B cell (primary cell): ENCODE results near the gene GPR149. TPM values are rescaled to one million over a fixed set of nuclear protein-coding genes. Genes with fewer than 3 reads are reported as not detected.

Experiments
- ATAC-seq: fragments of 200-7000 bp; cut with Tn5 transposase; one replicate; pipeline ENCODE4 v1.10.0; 2021; ENCODE audit warnings: low read depth, mild to moderate bottlenecking, moderate number of reproducible peaks, moderate library complexity
- CTCF ChIA-PET: fragments of 350-600 bp; sonication (Branson Sonifier 250); formaldehyde crosslinking; loops from one replicate; lab custom pipeline; 2021; ENCODE audit warnings: antibody characterized with exemption, inconsistent platforms; lab: Charles Lee
- POLR2A ChIA-PET: fragments of 350-600 bp; sonication (Branson Sonifier 250); formaldehyde crosslinking; loops from one replicate; lab custom pipeline; 2021; ENCODE audit warnings: antibody characterized with exemption; lab: Charles Lee
- DNase-seq: peaks from one replicate; pipeline ENCODE4 v3.0.0; 2013
- H2AFZ ChIP-seq: 2 replicates; pipeline ENCODE4 v1.6.1; 2012; ENCODE audit warnings: mild to moderate bottlenecking, low read depth, low read length; ENCODE audit not compliant: insufficient read depth, poor library complexity, severe bottlenecking
- H3K27ac ChIP-seq, 2 donors: 1 replicate in 1 of 2; 2 replicates in 1 of 2; pipeline ENCODE4 v1.5.1; 2012 to 2013; ENCODE audit warnings: low read length in 2 of 2, mild to moderate bottlenecking in 2 of 2, moderate library complexity in 1 of 2
- H3K27me3 ChIP-seq, 4 experiments: fragments of 200-600 bp in 1 of 4; sonication (generic) in 1 of 4; replicated peaks in 1 of 4; 1 replicate in 2 of 4; 2 replicates in 2 of 4; pipeline versions ENCODE4 v1.6.1 to v1.7.0; 2013 to 2016; ENCODE audit warnings: low read length in 3 of 4, mild to moderate bottlenecking in 2 of 4, mixed read lengths in 1 of 4, moderate library complexity in 1 of 4; ENCODE audit not compliant: insufficient read depth in 4 of 4, control insufficient read depth in 3 of 4; ENCODE audit errors: control extremely low read depth in 1 of 4
- H3K36me3 ChIP-seq, 2 experiments: replicated peaks in 1 of 2; 1 replicate in 1 of 2; 2 replicates in 1 of 2; pipeline versions ENCODE4 v1.6.1 to v1.7.1; 2013; ENCODE audit warnings: low read length in 1 of 2; ENCODE audit not compliant: insufficient read depth in 2 of 2, control insufficient read depth in 1 of 2; ENCODE audit errors: control extremely low read depth in 1 of 2, extremely low read depth in 1 of 2
- H3K4me1 ChIP-seq, 2 donors: fragments of 200-600 bp in 1 of 2; sonication (generic) in 1 of 2; 1 replicate in 1 of 2; 2 replicates in 1 of 2; pipeline versions ENCODE4 v1.5.1 to v1.6.1; 2013 to 2017; ENCODE audit warnings: low read length in 2 of 2; ENCODE audit not compliant: control insufficient read depth in 2 of 2, insufficient read depth in 2 of 2
- H3K4me2 ChIP-seq: replicated peaks from 2 replicates; pipeline ENCODE3; 2012; ENCODE audit warnings: mild to moderate bottlenecking, low read depth, low read length; ENCODE audit not compliant: poor library complexity, severe bottlenecking
- H3K4me3 ChIP-seq, 5 experiments: fragments of 200-600 bp in 1 of 5; sonication (generic) in 1 of 5; 1 replicate in 3 of 5; 2 replicates in 2 of 5; pipeline versions ENCODE4 v1.5.1 to v1.7.0; 2011 to 2016; ENCODE audit warnings: low read length in 4 of 5, mild to moderate bottlenecking in 4 of 5, low read depth in 2 of 5, control low read depth in 1 of 5, moderate library complexity in 1 of 5; ENCODE audit not compliant: insufficient read depth in 1 of 5; ENCODE audit errors: control extremely low read depth in 1 of 5, extremely low read depth in 1 of 5
- H3K79me2 ChIP-seq: fragments of 200-600 bp; sonication (generic); one replicate; pipeline ENCODE4 v1.6.0; 2016; ENCODE audit warnings: low read length; ENCODE audit not compliant: control insufficient read depth, insufficient read depth
- H3K9ac ChIP-seq: fragments of 200-600 bp; sonication (generic); 2 replicates; pipeline ENCODE4 v1.6.1; 2017; ENCODE audit warnings: mild to moderate bottlenecking, low read length, moderate library complexity
- H3K9me3 ChIP-seq, 3 donors: one replicate each; pipeline versions ENCODE4 v1.6.1 to v1.7.1; 2013; ENCODE audit warnings: low read length in 2 of 3; ENCODE audit not compliant: control insufficient read depth in 2 of 3, insufficient read depth in 1 of 3; ENCODE audit errors: control extremely low read depth in 1 of 3
- H4K20me1 ChIP-seq: 2 replicates; pipeline ENCODE4 v1.6.0; 2012; ENCODE audit warnings: mild to moderate bottlenecking, low read length; ENCODE audit not compliant: insufficient read depth, control insufficient read depth, poor library complexity, severe bottlenecking
- H3K27ac Mint-ChIP-seq: one replicate; pipeline ENCODE4 v1.8.0; 2021; ENCODE audit warnings: mixed read lengths
- H3K27me3 Mint-ChIP-seq: one replicate; pipeline ENCODE4 v1.8.0; 2021; ENCODE audit warnings: mixed read lengths
- H3K4me1 Mint-ChIP-seq: one replicate; pipeline ENCODE4 v1.8.0; 2021; ENCODE audit warnings: mixed read lengths
- H3K4me3 Mint-ChIP-seq: one replicate; pipeline ENCODE4 v1.8.0; 2021; ENCODE audit warnings: mixed read lengths
- H3K9me3 Mint-ChIP-seq: one replicate; pipeline ENCODE4 v1.8.0; 2022; ENCODE audit warnings: mixed read lengths; ENCODE audit not compliant: insufficient read depth
- EZH2 ChIP-seq: IDR thresholded peaks from 2 replicates; pipeline ENCODE4 v1.6.1; 2012; ENCODE audit warnings: borderline replicate concordance, low read depth, mild to moderate bottlenecking, moderate library complexity, low read length; ENCODE audit not compliant: insufficient read depth, poor library complexity, severe bottlenecking
- whole genome bisulfite sequencing: methylation state at CpG from one replicate; pipeline ENCODE4 v1.1.5; 2013; ENCODE audit warnings: missing lambda C conversion rate; ENCODE audit not compliant: insufficient coverage; 5-methylcytosine and 5-hydroxymethylcytosine counted together
- intact Hi-C: fragments of 100-400 bp; cut with micrococcal nuclease; formaldehyde crosslinking; loops from one replicate; pipeline ENCODE4 v1.10.0; 2022
- polyA plus RNA-seq: library from polyadenylated mRNA; depleted of rRNA; stranded (reverse); fragments of >200 nt; gene quantifications from 2 replicates; pipeline ENCODE4 v1.2.3, GENCODE V29; 2012
- total RNA-seq, 2 donors: library from RNA; stranded (reverse); fragments of 120-200 nt in 1 of 2; gene quantifications; 1 replicate in 1 of 2; 2 replicates in 1 of 2; pipeline versions ENCODE4 v1.2.3 to v1.2.4, GENCODE V29; 2013 to 2022
- TF ChIP-seq, protein P1 (sequence below): fragments of 200-600 bp; IDR thresholded peaks from one replicate; pipeline ENCODE4 v1.8.0; 2022; ENCODE audit warnings: antibody characterized with exemption, mild to moderate bottlenecking

The GPR149 gene
- total and polyA plus RNA-seq, 2 donors (not counting 1 experiment from before 2014, with no cell fraction given): not detected

DNA sequence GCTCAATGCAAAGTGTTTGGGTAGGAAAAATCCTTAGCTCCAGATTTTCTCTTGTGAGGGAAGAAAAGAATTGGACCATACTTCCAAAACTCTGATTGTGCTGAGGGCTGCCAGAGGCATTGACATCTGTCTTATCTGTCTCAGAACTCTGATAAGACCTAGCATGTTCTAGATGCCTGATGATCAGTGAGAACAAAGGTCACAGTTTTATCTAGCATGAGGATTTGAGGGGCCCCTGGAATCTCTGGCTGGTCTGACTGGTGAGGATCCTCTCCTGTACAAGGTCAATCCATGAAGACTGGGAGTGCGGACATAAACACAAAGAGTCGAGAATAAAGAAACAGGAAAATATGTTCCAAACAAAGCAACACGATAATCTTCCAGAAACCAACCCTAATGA, 40.1 kb downstream of the GPR149 start:
- H3K79me2 ChIP-seq: no peaks in the 10 kb centered on the region
- no peaks in the 10 kb centered on the region for H3K9me3 Mint-ChIP-seq
- ChIA-PET CTCF (no interaction called here), POLR2A (no interaction called here)
- H3K27ac Mint-ChIP-seq: no peak overlapping the region
- H3K4me1 Mint-ChIP-seq: no peaks in the 10 kb centered on the region
- no CpG with 5 or more reads among the region's 3 CpGs for WGBS
- no peak overlapping the region for H3K27ac ChIP-seq
- no peak overlapping the region for H2AFZ ChIP-seq
- no peak for TF ChIP-seq EZH2
- TF ChIP-seq, protein P1, sequence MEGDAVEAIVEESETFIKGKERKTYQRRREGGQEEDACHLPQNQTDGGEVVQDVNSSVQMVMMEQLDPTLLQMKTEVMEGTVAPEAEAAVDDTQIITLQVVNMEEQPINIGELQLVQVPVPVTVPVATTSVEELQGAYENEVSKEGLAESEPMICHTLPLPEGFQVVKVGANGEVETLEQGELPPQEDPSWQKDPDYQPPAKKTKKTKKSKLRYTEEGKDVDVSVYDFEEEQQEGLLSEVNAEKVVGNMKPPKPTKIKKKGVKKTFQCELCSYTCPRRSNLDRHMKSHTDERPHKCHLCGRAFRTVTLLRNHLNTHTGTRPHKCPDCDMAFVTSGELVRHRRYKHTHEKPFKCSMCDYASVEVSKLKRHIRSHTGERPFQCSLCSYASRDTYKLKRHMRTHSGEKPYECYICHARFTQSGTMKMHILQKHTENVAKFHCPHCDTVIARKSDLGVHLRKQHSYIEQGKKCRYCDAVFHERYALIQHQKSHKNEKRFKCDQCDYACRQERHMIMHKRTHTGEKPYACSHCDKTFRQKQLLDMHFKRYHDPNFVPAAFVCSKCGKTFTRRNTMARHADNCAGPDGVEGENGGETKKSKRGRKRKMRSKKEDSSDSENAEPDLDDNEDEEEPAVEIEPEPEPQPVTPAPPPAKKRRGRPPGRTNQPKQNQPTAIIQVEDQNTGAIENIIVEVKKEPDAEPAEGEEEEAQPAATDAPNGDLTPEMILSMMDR: no peak
- intact Hi-C loops: no loop called here
- ATAC-seq (no peak), DNase-seq (no peak)
- H3K4me1 ChIP-seq: no peaks in the 10 kb centered on the region
- H3K27me3 ChIP-seq: no peaks in the 10 kb centered on the region
- H3K36me3 ChIP-seq: no peaks in the 10 kb centered on the region
- H4K20me1 ChIP-seq: no peaks in the 10 kb centered on the region
- no peak overlapping the region for H3K4me3 ChIP-seq
- no peak overlapping the region for H3K4me2 ChIP-seq
- no peak overlapping the region for H3K9ac ChIP-seq
- H3K4me3 Mint-ChIP-seq: no peak overlapping the region
- peaks cover 12% of the 10 kb centered on the region for H3K27me3 Mint-ChIP-seq
- H3K9me3 ChIP-seq: no peaks in the 10 kb centered on the region

DNA sequence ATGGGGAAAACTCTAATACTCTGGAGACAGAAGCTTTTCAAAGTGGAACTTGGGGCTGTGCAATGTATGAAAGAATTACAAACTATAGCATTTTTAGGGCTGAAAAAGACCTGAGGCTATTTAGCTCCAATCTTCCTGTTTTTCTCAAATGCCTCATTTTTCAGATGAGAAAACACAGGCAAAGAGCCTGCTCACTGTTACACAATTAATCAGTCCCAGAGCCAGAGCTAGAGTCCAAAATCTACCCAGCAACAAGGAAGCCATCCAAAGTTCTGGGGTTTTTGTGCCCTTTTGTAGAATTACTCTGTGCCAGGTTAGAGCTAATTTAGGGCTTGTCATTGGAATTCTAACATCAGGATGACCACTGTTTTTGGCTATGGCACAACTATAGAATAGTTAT, 45.5 kb downstream of the GPR149 start:
- peaks cover 12% of the 10 kb centered on the region for H3K27me3 Mint-ChIP-seq
- H3K9ac ChIP-seq: no peak overlapping the region
- H3K36me3 ChIP-seq: no peaks in the 10 kb centered on the region
- TF ChIP-seq, protein P1: no peak
- no peak for TF ChIP-seq EZH2
- H4K20me1 ChIP-seq: no peaks in the 10 kb centered on the region
- ChIA-PET POLR2A (no interaction called here), CTCF (no interaction called here)
- H3K4me1 Mint-ChIP-seq: no peaks in the 10 kb centered on the region
- no peak overlapping the region for H3K4me3 ChIP-seq
- no peak overlapping the region for H3K4me3 Mint-ChIP-seq
- H3K79me2 ChIP-seq: no peaks in the 10 kb centered on the region
- no peaks in the 10 kb centered on the region for H3K27me3 ChIP-seq
- H3K9me3 ChIP-seq: no peaks in the 10 kb centered on the region
- H3K9me3 Mint-ChIP-seq: no peaks in the 10 kb centered on the region
- no peaks in the 10 kb centered on the region for H3K4me1 ChIP-seq
- no peak overlapping the region for H3K27ac ChIP-seq
- no peak overlapping the region for H3K4me2 ChIP-seq
- intact Hi-C loops: no loop called here
- no peak overlapping the region for H2AFZ ChIP-seq
- DNase-seq (no peak), ATAC-seq (no peak)
- H3K27ac Mint-ChIP-seq: no peak overlapping the region
